Keratinocyte (primary cell): Measurements from ENCODE around the gene PHOX2A.

ENCODE experiments used
- EZH2 ChIP-seq: IDR thresholded peaks from one replicate; pipeline ENCODE4 v1.6.1; 2012; ENCODE audit warnings: inconsistent platforms, mild to moderate bottlenecking, low read length, moderate library complexity
- TF ChIP-seq, protein P1 (sequence below), 3 experiments: IDR thresholded peaks in 1 of 3; conservative IDR thresholded peaks in 1 of 3; optimal IDR thresholded peaks in 1 of 3; 2 replicates in 2 of 3; 3 replicates in 1 of 3; pipeline versions ENCODE3 to v1.5.1; 2011; ENCODE audit warnings: low read length in 3 of 3, mild to moderate bottlenecking in 3 of 3, moderate library complexity in 2 of 3, control low read depth in 1 of 3, inconsistent platforms in 1 of 3; ENCODE audit not compliant: insufficient read depth in 2 of 3; ENCODE audit errors: extremely low read depth in 1 of 3

GRCh38 chr11:72236774-72237111, 7.2 kb downstream of the PHOX2A start:
- TF ChIP-seq, protein P1, sequence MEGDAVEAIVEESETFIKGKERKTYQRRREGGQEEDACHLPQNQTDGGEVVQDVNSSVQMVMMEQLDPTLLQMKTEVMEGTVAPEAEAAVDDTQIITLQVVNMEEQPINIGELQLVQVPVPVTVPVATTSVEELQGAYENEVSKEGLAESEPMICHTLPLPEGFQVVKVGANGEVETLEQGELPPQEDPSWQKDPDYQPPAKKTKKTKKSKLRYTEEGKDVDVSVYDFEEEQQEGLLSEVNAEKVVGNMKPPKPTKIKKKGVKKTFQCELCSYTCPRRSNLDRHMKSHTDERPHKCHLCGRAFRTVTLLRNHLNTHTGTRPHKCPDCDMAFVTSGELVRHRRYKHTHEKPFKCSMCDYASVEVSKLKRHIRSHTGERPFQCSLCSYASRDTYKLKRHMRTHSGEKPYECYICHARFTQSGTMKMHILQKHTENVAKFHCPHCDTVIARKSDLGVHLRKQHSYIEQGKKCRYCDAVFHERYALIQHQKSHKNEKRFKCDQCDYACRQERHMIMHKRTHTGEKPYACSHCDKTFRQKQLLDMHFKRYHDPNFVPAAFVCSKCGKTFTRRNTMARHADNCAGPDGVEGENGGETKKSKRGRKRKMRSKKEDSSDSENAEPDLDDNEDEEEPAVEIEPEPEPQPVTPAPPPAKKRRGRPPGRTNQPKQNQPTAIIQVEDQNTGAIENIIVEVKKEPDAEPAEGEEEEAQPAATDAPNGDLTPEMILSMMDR (optimal IDR thresholded peaks at IDR 0.05 in 1 of 3, IDR thresholded peaks at IDR 0.05 in 1 of 3, conservative IDR thresholded peaks at IDR 0.05 in 1 of 3; ENCODE audit: extremely low read depth in 1 of 3, insufficient read depth in 2 of 3, low read length in 3 of 3), result no peak
- TF ChIP-seq EZH2, result no peak
